Fibroblast of villous mesenchyme (primary cell): ENCODE results near the gene BRINP1. TPM values are rescaled to one million over a fixed set of nuclear protein-coding genes. Genes with fewer than 3 reads are reported as not detected.

ENCODE experiments used
- DNase-seq: peaks from one replicate; pipeline ENCODE4 v3.0.0-alpha.2; 2010; ENCODE audit warnings: low read depth
- H3K4me3 ChIP-seq: 2 replicates; pipeline ENCODE4 v1.5.1; 2011; ENCODE audit warnings: low read depth, mild to moderate bottlenecking, low read length
- CTCF ChIP-seq: IDR thresholded peaks from 2 replicates; pipeline ENCODE4 v1.5.1; 2012; ENCODE audit warnings: low read depth, mild to moderate bottlenecking, low read length; ENCODE audit not compliant: insufficient read depth
- total RNA-seq: library from RNA; depleted of rRNA; stranded (reverse); fragments of >200 nt; gene quantifications from 2 replicates; pipeline ENCODE4 v1.2.3, GENCODE V29; 2012

Gene BRINP1
- total RNA-seq, 1 donor = under 0.01 TPM

DNA sequence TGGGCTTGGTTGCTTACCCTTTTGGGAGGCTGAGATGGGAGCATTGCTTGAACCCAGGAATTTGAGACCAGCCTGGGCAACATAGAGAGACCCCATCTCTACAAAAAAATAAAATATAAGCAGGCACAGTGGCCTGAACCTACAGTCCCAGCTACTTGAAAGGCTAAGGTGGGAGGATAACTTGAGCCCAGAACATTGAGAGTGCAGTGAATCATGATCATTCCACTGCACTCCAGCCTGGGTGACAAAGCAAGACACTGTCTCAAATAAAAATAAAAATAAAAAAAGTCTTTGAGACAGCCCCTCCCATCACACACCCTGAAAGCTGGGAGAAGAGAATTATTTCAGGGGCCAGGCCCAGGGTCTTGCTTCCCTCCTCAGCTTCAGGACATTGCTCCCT, 251.8 kb downstream of the BRINP1 start:
- no peak for DNase-seq
- TF ChIP-seq CTCF = no peak
- no peak overlapping the region for H3K4me3 ChIP-seq
